H1 (cell line): Measurements from ENCODE around the gene SSH2. TPM values are rescaled to one million over a fixed set of nuclear protein-coding genes. Genes with fewer than 3 reads are reported as not detected.

ENCODE experiments used
- CTCF ChIA-PET: fragments of 300-600 bp; sonication (Branson Sonifier 250); formaldehyde crosslinking; loops from one replicate; lab custom pipeline; 2021; ENCODE audit not compliant: partially characterized antibody; lab: Charles Lee
- POLR2A ChIA-PET: fragments of 300-600 bp; sonication (Branson Sonifier 250); formaldehyde crosslinking; loops from one replicate; lab custom pipeline; 2021; ENCODE audit warnings: inconsistent platforms; ENCODE audit not compliant: partially characterized antibody; lab: Charles Lee
- DNase-seq, 2 experiments: peaks; one replicate each; pipeline versions ENCODE4 v3.0.0 to v3.0.0-alpha.2; 2010 to 2022; ENCODE audit warnings: low spot score in 2 of 2, low read depth in 1 of 2, mixed read lengths in 1 of 2
- FAIRE-seq: peaks from 2 replicates; lab custom pipeline; 2011; peaks lifted over from hg19 to GRCh38; lab: Jason Lieb, UNC
- H2AFZ ChIP-seq: 2 replicates; pipeline ENCODE4 v1.8.1; 2012; ENCODE audit warnings: low read length, inconsistent platforms
- H2AK5ac ChIP-seq: 2 replicates; pipeline ENCODE4 v1.6.1; 2013; ENCODE audit warnings: low read depth, low read length
- H2BK120ac ChIP-seq: replicated peaks from 2 replicates; pipeline ENCODE3; 2013; ENCODE audit warnings: low read depth, low read length, inconsistent platforms
- H2BK12ac ChIP-seq: 2 replicates; pipeline ENCODE4 v1.6.1; 2013; ENCODE audit warnings: low read depth, low read length
- H2BK15ac ChIP-seq: 2 replicates; pipeline ENCODE4 v1.6.1; 2013; ENCODE audit warnings: low read length
- H2BK20ac ChIP-seq: 2 replicates; pipeline ENCODE4 v1.6.1; 2013; ENCODE audit warnings: low read length
- H2BK5ac ChIP-seq: 2 replicates; pipeline ENCODE4 v1.6.1; 2013; ENCODE audit warnings: low read depth, low read length
- H3K14ac ChIP-seq: 2 replicates; pipeline ENCODE4 v1.6.1; 2013; ENCODE audit warnings: inconsistent platforms; ENCODE audit not compliant: insufficient read length
- H3K18ac ChIP-seq: 2 replicates; pipeline ENCODE4 v1.6.1; 2013; ENCODE audit warnings: low read length; ENCODE audit errors: extremely low read depth
- H3K23ac ChIP-seq: 2 replicates; pipeline ENCODE4 v1.6.1; 2013; ENCODE audit warnings: inconsistent platforms; ENCODE audit not compliant: insufficient read length
- H3K23me2 ChIP-seq: 2 replicates; pipeline ENCODE4 v1.6.1; 2013; ENCODE audit warnings: low read depth, low read length
- H3K27ac ChIP-seq: 2 replicates; pipeline ENCODE4 v1.6.1; 2011; ENCODE audit warnings: low read depth, low read length, inconsistent platforms
- H3K27me3 ChIP-seq, 4 experiments: replicated peaks in 1 of 4; 1 replicate in 1 of 4; 2 replicates in 3 of 4; pipeline versions ENCODE4 v1.6.1 to v1.8.1; 2011 to 2013; ENCODE audit warnings: low read length in 3 of 4, mild to moderate bottlenecking in 3 of 4, inconsistent platforms in 2 of 4, mixed read lengths in 2 of 4, moderate library complexity in 1 of 4; ENCODE audit not compliant: control insufficient read depth in 3 of 4, insufficient read depth in 3 of 4; ENCODE audit errors: extremely low read depth in 1 of 4
- H3K36me3 ChIP-seq, 4 experiments: 2 replicates each; pipeline versions ENCODE4 v1.6.1 to v1.8.1; 2011 to 2013; ENCODE audit warnings: mild to moderate bottlenecking in 4 of 4, low read length in 3 of 4, moderate library complexity in 2 of 4, control low read depth in 1 of 4, inconsistent platforms in 1 of 4; ENCODE audit not compliant: insufficient read depth in 4 of 4, control insufficient read depth in 2 of 4
- H3K4ac ChIP-seq: replicated peaks from 2 replicates; pipeline ENCODE3; 2013; ENCODE audit warnings: low read length, low read depth, mixed read lengths, inconsistent platforms; ENCODE audit not compliant: insufficient read length
- H3K4me1 ChIP-seq, 4 experiments: replicated peaks in 1 of 4; 1 replicate in 1 of 4; 2 replicates in 3 of 4; pipeline versions ENCODE4 v1.6.1 to v1.8.1; 2011 to 2013; ENCODE audit warnings: low read length in 3 of 4, inconsistent platforms in 2 of 4, mixed read lengths in 1 of 4; ENCODE audit not compliant: insufficient read depth in 4 of 4, control insufficient read depth in 3 of 4
- H3K4me2 ChIP-seq, 2 experiments: 2 replicates each; pipeline versions ENCODE4 v1.6.1 to v1.8.1; 2011 to 2013; ENCODE audit warnings: low read depth in 2 of 2, low read length in 2 of 2, control low read depth in 1 of 2, inconsistent platforms in 1 of 2, mild to moderate bottlenecking in 1 of 2; ENCODE audit not compliant: insufficient read depth in 1 of 2
- H3K4me3 ChIP-seq, 4 experiments: fragments of 200-600, 300-600 bp in 1 of 4; sonication (generic), shearing (Covaris generic), sonication (Bioruptor Twin) in 1 of 4; 2 replicates each; pipeline versions ENCODE4 v1.5.1 to v1.8.1; 2011 to 2016; ENCODE audit warnings: low read length in 4 of 4, low read depth in 3 of 4, control low read depth in 2 of 4, inconsistent platforms in 2 of 4, mild to moderate bottlenecking in 2 of 4, mixed read lengths in 1 of 4, moderate library complexity in 1 of 4; ENCODE audit not compliant: insufficient read depth in 2 of 4; ENCODE audit errors: extremely low read depth in 1 of 4
- H3K56ac ChIP-seq: replicated peaks from 2 replicates; pipeline ENCODE3; 2013; ENCODE audit warnings: low read depth, mild to moderate bottlenecking, mixed read lengths, low read length, inconsistent platforms; ENCODE audit not compliant: insufficient read length
- H3K79me1 ChIP-seq: 2 replicates; pipeline ENCODE4 v1.6.1; 2013; ENCODE audit warnings: low read depth, low read length, control low read depth
- H3K79me2 ChIP-seq, 2 experiments: 2 replicates each; pipeline versions ENCODE4 v1.6.1 to v1.8.1; 2012 to 2013; ENCODE audit warnings: low read length in 2 of 2, mild to moderate bottlenecking in 2 of 2, inconsistent platforms in 1 of 2; ENCODE audit not compliant: insufficient read depth in 2 of 2, control insufficient read depth in 1 of 2
- H3K9ac ChIP-seq, 4 experiments: replicated peaks in 1 of 4; 1 replicate in 1 of 4; 2 replicates in 3 of 4; pipeline versions ENCODE4 v1.6.1 to v1.8.1; 2011 to 2013; ENCODE audit warnings: low read depth in 3 of 4, low read length in 3 of 4, control low read depth in 2 of 4, mild to moderate bottlenecking in 2 of 4, moderate library complexity in 2 of 4, inconsistent platforms in 1 of 4; ENCODE audit errors: extremely low read depth in 1 of 4
- H3K9me3 ChIP-seq, 2 experiments: 2 replicates each; pipeline versions ENCODE4 v1.6.1 to v1.8.1; 2012 to 2013; ENCODE audit warnings: mild to moderate bottlenecking in 2 of 2, moderate library complexity in 2 of 2, control low read depth in 1 of 2, inconsistent platforms in 1 of 2, low read depth in 1 of 2, low read length in 1 of 2, mixed read lengths in 1 of 2; ENCODE audit not compliant: insufficient read depth in 2 of 2
- H4K20me1 ChIP-seq, 2 experiments: replicated peaks in 1 of 2; 2 replicates each; pipeline versions ENCODE3 to v1.8.1; 2011 to 2013; ENCODE audit warnings: inconsistent platforms in 2 of 2, low read length in 2 of 2, mild to moderate bottlenecking in 1 of 2; ENCODE audit not compliant: insufficient read depth in 2 of 2, control insufficient read depth in 1 of 2
- H4K5ac ChIP-seq: 2 replicates; pipeline ENCODE4 v1.6.1; 2013; ENCODE audit warnings: low read length, low read depth, mixed read lengths, inconsistent platforms; ENCODE audit not compliant: insufficient read length
- H4K8ac ChIP-seq: 2 replicates; pipeline ENCODE4 v1.8.0; 2013; ENCODE audit warnings: mild to moderate bottlenecking, moderate library complexity, low read length, inconsistent platforms; ENCODE audit not compliant: insufficient read depth; ENCODE audit errors: extremely low read depth
- H4K91ac ChIP-seq: replicated peaks from 2 replicates; pipeline ENCODE3; 2013; ENCODE audit warnings: low read length, mixed read lengths, inconsistent platforms; ENCODE audit not compliant: insufficient read length
- CHD1 ChIP-seq: IDR thresholded peaks from 2 replicates; pipeline ENCODE4 v1.6.1; 2012; ENCODE audit warnings: low read depth, low read length, improper control_type of control experiment
- CREB1 ChIP-seq: IDR thresholded peaks from 2 replicates; pipeline ENCODE4 v1.6.1; 2012; ENCODE audit warnings: inconsistent platforms
- EGR1 ChIP-seq: IDR thresholded peaks from 2 replicates; pipeline ENCODE4 v1.6.1; 2011; ENCODE audit warnings: low read depth, low read length, borderline replicate concordance
- HDAC6 ChIP-seq: IDR thresholded peaks from one replicate; pipeline ENCODE4 v1.7.1; 2012; ENCODE audit warnings: low read depth, mild to moderate bottlenecking, inconsistent platforms, low read length, moderate library complexity
- NRF1 ChIP-seq: IDR thresholded peaks from 2 replicates; pipeline ENCODE4 v1.6.1; 2011; ENCODE audit warnings: mild to moderate bottlenecking, low read depth, low read length, improper control_type of control experiment
- PHF8 ChIP-seq: fragments of 200-600 bp; sonication (generic); conservative IDR thresholded peaks from 2 replicates; pipeline ENCODE4 v1.7.1; 2012; ENCODE audit warnings: low read depth, mild to moderate bottlenecking, inconsistent platforms, low read length, moderate library complexity
- POLR2AphosphoS5 ChIP-seq: IDR thresholded peaks from 2 replicates; pipeline ENCODE4 v1.6.1; 2011; ENCODE audit warnings: low read depth, low read length
- SIX5 ChIP-seq: IDR thresholded peaks from 2 replicates; pipeline ENCODE4 v1.6.1; 2011; ENCODE audit warnings: mild to moderate bottlenecking, low read depth, low read length
- SRF ChIP-seq: IDR thresholded peaks from 2 replicates; pipeline ENCODE4 v1.6.1; 2011; ENCODE audit warnings: mild to moderate bottlenecking, low read depth, low read length, moderate library complexity
- ZNF274 ChIP-seq: IDR thresholded peaks from 2 replicates; pipeline ENCODE4 v1.7.0; 2012; ENCODE audit warnings: low read length, borderline replicate concordance; ENCODE audit errors: extremely low read depth
- WGBS, 2 experiments: shearing (Covaris generic) in 1 of 2; methylation state at CpG; one replicate each; pipeline versions ENCODE4 v1.1.6 to v1.1.7; 2013 to 2015; ENCODE audit warnings: low lambda C conversion rate in 2 of 2, mixed read lengths in 2 of 2, inconsistent platforms in 1 of 2, low coverage in 1 of 2, missing lambda C conversion rate in 1 of 2; ENCODE audit not compliant: insufficient replicate concordance in 2 of 2, insufficient coverage in 1 of 2, insufficient read length in 1 of 2; ENCODE audit errors: extremely low coverage in 1 of 2, missing lambda C conversion rate in 1 of 2; 5-methylcytosine and 5-hydroxymethylcytosine counted together
- polyA plus RNA-seq, 7 experiments: library from polyadenylated mRNA; depleted of rRNA in 3 of 7; stranded (reverse) in 5 of 7; unstranded in 2 of 7; fragments of >200 nt in 5 of 7; fragments of 200-250 nt in 2 of 7; gene quantifications; 1 replicate in 5 of 7; 2 replicates in 1 of 7; 4 replicates in 1 of 7; pipeline versions ENCODE4 v1.2.1 to v1.2.3, GENCODE V29; 2011 to 2013; ENCODE audit warnings: missing spikeins in 2 of 7, mixed read lengths in 2 of 7
- total RNA-seq: library from RNA; stranded (reverse); fragmentation: NEBNext Ultra II Directional; extraction: Animal tissue kit (Norgen Biotek cat#: 25700); gene quantifications from 2 replicates; pipeline ENCODE4 v1.2.1, GENCODE V29; 2021
- TF ChIP-seq, protein P1 (sequence below): IDR thresholded peaks from 2 replicates; pipeline ENCODE4 v1.6.1; 2012; ENCODE audit warnings: inconsistent platforms

The SSH2 gene
- total and polyA plus RNA-seq, 2 of the 8 experiments (the other 6 are each of a cell fraction or from before 2014, with no cell fraction given) = 5.2 to 15.9 TPM

DNA sequence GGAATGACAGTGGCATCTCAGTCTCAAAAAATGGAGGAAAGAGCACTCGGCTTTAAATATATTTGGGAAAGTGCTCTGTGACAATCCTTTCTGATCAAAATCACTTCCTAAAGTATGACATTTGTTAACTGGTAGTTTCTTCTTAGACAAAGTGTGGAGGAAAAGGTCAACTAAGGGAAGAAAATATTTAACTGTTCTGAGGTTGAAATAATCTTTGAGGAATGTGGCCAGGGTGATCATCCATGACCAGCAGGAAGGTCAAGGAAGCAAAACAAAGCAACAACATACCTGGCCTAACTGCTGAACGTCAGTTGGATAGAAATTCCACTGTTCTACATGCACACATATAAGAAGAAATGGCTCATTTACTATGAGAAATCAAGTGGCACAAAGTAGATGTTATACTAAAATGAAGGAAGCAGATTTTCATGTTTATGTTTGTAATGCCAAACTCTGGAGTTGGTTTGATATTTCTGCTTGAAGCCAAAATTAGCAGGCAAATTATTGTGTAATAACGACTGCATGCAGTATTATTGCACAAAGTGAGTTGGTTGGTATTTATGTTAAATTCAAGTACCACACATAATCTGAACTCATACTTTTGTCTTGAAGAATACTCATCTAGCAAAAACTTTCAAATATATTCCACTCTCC lies 220.0 kb downstream of the SSH2 start:
- FAIRE-seq = no peak
- POLR2A ChIA-PET = no interaction called here

More for the DNA sequence above, 220.0 kb downstream of the SSH2 start:
- H3K4ac ChIP-seq = no peak overlapping the region
- H3K4me1 ChIP-seq = peaks cover 0 to 12% (median 0%) of the 10 kb centered on the region in 4 experiments; a peak in 2 of 7 replicates
- H3K9me3 ChIP-seq = no peaks in the 10 kb centered on the region
- H4K5ac ChIP-seq = no peak overlapping the region
- no peak overlapping the region for H3K56ac ChIP-seq
- no peak overlapping the region for H3K4me2 ChIP-seq
- no peak overlapping the region for H3K14ac ChIP-seq
- no peak overlapping the region for H3K18ac ChIP-seq
- no peak overlapping the region for H2AFZ ChIP-seq
- H4K8ac ChIP-seq = no peak overlapping the region
- H3K36me3 ChIP-seq = no peaks in the 10 kb centered on the region
- H4K91ac ChIP-seq = no peak overlapping the region
- no peak overlapping the region for H3K9ac ChIP-seq
- 84% methylated on average over 3 of the region's 3 CpGs; no CpG with 5 or more reads in 1 of the 2 experiments for WGBS, 2 experiments
- CTCF ChIA-PET = interaction anchor here (1.0 to 1.1 kb wide), 2 partner anchors 10 to 28 kb away, joined by 3 read pairs; no protein-coding TSS in a partner anchor
- H3K27me3 ChIP-seq = no peaks in the 10 kb centered on the region
- H2AK5ac ChIP-seq = no peak overlapping the region
- no peaks in the 10 kb centered on the region for H3K79me1 ChIP-seq
- H2BK5ac ChIP-seq = no peak overlapping the region
- H2BK15ac ChIP-seq = no peak overlapping the region
- H3K4me3 ChIP-seq = no peak overlapping the region
- TF ChIP-seq NRF1 (no peak), PHF8 (no peak), CREB1 (no peak), SRF (no peak), SIX5 (no peak), POLR2AphosphoS5 (no peak), HDAC6 (no peak), EGR1 (no peak), ZNF274 (no peak), CHD1 (no peak)
- TF ChIP-seq, protein P1, sequence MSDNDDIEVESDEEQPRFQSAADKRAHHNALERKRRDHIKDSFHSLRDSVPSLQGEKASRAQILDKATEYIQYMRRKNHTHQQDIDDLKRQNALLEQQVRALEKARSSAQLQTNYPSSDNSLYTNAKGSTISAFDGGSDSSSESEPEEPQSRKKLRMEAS = no peak
- H3K23me2 ChIP-seq = no peaks in the 10 kb centered on the region
- H2BK12ac ChIP-seq = no peak overlapping the region
- H2BK120ac ChIP-seq = no peak overlapping the region
- no peak for DNase-seq
- no peak overlapping the region for H3K27ac ChIP-seq
- H3K23ac ChIP-seq = no peak overlapping the region
- no peaks in the 10 kb centered on the region for H3K79me2 ChIP-seq
- no peak overlapping the region for H2BK20ac ChIP-seq
- H4K20me1 ChIP-seq = no peaks in the 10 kb centered on the region
